DMS153 treated with DMSO at 0.1 percent for 48 hours (cell line): ENCODE measurements around the gene TACC2.
"Not testable (repeated sequence)": the region's sequence is repeated elsewhere in the genome, so short reads cannot be mapped to it uniquely, and the experiment has no call there.

Experiments
- DNase-seq: peaks from one replicate; lab custom pipeline; 2025; ENCODE audit not compliant: unreplicated experiment; lab: John Stamatoyannopoulos, UW

Gene TACC2

GRCh38 chr10:121988361-121989324 lies at the start of gene TACC2:
TSS of gene TACC2 (plus strand) at chr10:121989163. CDS start at chr10:122021982, 32,819 bp downstream.
- DNase-seq = no peak

GRCh38 chr10:121941532-121941931 lies 47.4 kb upstream of the TACC2 start:
- DNase-seq = no peak

GRCh38 chr10:121942749-121943416 lies 46.1 kb upstream of the TACC2 start:
- no peak for DNase-seq

GRCh38 chr10:121947343-121948330 lies 41.3 kb upstream of the TACC2 start:
- DNase-seq = no peak

GRCh38 chr10:121949049-121949448 lies 39.9 kb upstream of the TACC2 start:
- DNase-seq = no peak

GRCh38 chr10:121949451-121949850 lies 39.5 kb upstream of the TACC2 start:
- no peak for DNase-seq

- DNase-seq = no peak
Measured at GRCh38 chr10:121952226-121952625, 36.7 kb upstream of the TACC2 start.

- no peak for DNase-seq
Measured at GRCh38 chr10:121956111-121957061, 32.6 kb upstream of the TACC2 start.

GRCh38 chr10:121959671-121960070 lies 29.3 kb upstream of the TACC2 start:
- no peak for DNase-seq

- DNase-seq = no peak
Measured at GRCh38 chr10:121961456-121961855, 27.5 kb upstream of the TACC2 start.

GRCh38 chr10:121965996-121966395 lies 23.0 kb upstream of the TACC2 start:
- no peak for DNase-seq

GRCh38 chr10:121969086-121969485 lies 19.9 kb upstream of the TACC2 start:
- not testable (repeated sequence) for DNase-seq

- DNase-seq = no peak
Measured at GRCh38 chr10:121974019-121974534, 14.9 kb upstream of the TACC2 start.

GRCh38 chr10:121974535-121975294 lies 14.2 kb upstream of the TACC2 start, which contains the start of gene NSMCE4A:
TSS of gene NSMCE4A (minus strand) at chr10:121975217. CDS start at chr10:121975165, 52 bp downstream.
- peak; percentile 70 for DNase-seq

- DNase-seq = no peak
Measured at GRCh38 chr10:121975295-121976086, 13.5 kb upstream of the TACC2 start.

GRCh38 chr10:121976607-121977006 lies 12.4 kb upstream of the TACC2 start:
- no peak for DNase-seq

GRCh38 chr10:121978511-121978910 lies 10.5 kb upstream of the TACC2 start:
- DNase-seq = no peak

- no peak for DNase-seq
Measured at GRCh38 chr10:121981346-121981745, 7.6 kb upstream of the TACC2 start.
